Measurements from ENCODE around the gene CRISPLD2. TPM values are rescaled to one million over a fixed set of nuclear protein-coding genes. Genes with fewer than 3 reads are reported as not detected.
"Not testable (repeated sequence)": the region's sequence is repeated elsewhere in the genome, so short reads cannot be mapped to it uniquely, and the experiment has no call there.

CRISPLD2 gene
- total RNA-seq, 1 donor from 2014 or later = 17.8 TPM

DNA sequence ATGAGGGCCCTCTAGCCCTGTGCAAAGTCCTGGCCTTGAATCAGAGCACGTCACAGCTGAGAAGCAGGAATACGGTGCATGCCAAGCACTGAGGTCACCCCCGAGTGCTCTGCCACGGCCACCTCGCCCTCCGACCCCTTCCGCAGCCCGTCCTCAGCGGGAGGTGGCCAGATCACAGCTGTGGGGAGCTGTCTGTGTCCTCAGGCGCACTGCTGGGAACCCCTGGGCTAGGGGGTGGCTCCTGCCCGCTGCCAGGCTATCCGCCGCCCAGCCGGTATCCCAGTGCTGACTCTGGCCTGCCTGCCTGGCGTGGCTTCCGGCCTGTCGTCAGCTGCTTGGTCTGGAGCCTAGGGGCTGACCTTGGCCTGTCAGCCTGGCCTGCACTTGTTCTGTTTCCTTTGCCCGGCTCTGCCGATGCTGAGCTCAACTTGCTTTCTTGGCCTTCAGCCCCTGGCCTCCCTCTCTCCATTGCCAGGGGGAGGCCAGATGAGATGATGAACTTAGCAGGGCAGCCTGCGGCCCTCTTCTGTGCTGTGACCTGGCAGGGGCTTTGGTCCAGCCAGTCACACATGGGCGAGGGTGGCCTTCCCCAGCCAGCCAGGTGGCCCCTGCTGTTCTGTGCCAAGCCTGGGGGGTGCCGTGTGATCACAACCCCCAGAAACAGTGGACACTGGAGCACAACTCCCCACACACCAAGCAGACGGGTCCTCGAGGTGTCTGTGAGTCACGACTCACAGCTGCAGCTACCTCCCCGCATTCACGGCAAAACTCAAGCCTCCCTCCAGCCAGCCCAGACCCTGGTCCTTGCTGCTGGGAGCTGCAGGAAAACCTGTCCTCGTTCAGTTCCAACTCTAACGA, 114.2 kb downstream of the CRISPLD2 start:
- DNase-seq (ENCODE audit: extremely low spot score, unreplicated experiment) = no peak
- Mint-ChIP-seq H3K27ac (no peak overlapping the region), H3K9me3 (no peaks in the 10 kb centered on the region), H3K27me3 (peaks cover 5% of the 10 kb centered on the region), H3K36me3 (no peaks in the 10 kb centered on the region), H3K4me3 (no peak overlapping the region), H3K4me1 (ENCODE audit: unreplicated experiment) (peaks cover 21% of the 10 kb centered on the region)
- no peak for TF ChIP-seq CTCF (conservative IDR thresholded peaks at IDR 0.05)

DNA sequence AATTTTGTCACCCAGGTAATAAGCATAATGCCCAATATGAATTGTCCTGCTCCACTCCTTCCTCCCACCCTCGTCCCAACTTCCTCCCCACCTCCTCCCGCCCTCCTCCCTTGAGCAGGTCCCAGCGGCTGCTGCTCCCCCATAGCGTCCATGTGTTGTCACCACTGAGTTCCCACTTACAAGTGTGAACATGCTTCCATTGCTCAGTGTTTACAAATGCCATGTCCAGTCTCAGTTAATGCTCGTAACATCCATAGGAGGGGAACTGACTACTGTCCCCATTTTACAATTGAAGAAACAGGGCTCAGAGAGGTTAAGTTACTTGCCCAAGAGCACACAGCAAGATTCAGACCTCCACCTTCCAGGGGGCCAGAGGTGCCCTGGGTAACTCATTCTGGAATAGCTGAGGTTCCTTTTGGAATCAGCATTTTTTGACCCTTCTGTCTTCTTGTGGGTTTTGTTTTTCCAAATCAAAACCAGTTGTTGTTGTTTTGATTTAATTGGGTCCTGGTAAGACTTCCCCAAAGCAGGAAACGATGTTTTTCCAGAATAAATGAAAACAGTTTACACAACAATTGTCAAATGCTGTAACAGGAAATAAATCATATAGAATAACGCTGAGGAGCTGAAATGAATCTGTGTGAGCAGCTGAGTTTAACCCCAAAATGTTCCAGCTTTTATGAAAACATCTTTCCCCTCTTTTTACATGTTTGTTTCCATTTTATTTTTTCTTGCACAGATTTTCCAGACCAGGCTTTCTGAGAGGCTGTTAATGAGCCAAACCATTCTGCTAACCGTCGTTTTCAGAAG, 117.6 kb downstream of the CRISPLD2 start:
- Mint-ChIP-seq H3K4me3 (no peak overlapping the region), H3K27ac (no peak overlapping the region), H3K9me3 (no peaks in the 10 kb centered on the region), H3K36me3 (no peaks in the 10 kb centered on the region), H3K4me1 (ENCODE audit: unreplicated experiment) (peaks cover 5% of the 10 kb centered on the region), H3K27me3 (peaks cover 3% of the 10 kb centered on the region)
- no peak for TF ChIP-seq CTCF (conservative IDR thresholded peaks at IDR 0.05)
- no peak for DNase-seq (ENCODE audit: extremely low spot score, unreplicated experiment)

DNA sequence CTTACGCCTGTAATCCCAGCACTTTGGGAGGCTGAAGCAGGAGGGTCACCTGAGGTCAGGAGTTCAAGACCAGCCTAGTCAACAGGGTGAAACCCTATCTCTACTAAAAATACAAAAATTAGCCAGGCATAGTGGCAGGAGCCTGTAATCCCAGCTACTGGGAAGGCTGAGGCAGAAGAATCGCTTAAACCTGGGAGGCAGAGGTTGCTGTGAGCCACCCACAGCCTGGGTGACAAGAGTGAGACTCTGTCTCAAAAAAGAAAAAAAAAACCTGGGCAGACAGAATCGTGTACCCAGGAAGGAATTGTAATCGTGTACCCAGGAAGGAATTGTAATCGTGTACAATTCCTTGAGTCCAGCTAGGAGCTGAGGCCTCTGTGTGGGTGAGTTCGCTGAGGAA, 118.8 kb downstream of the CRISPLD2 start:
- H3K27ac Mint-ChIP-seq; H3K4me3 Mint-ChIP-seq; H3K9me3 Mint-ChIP-seq; H3K4me1 Mint-ChIP-seq (ENCODE audit: unreplicated experiment); H3K27me3 Mint-ChIP-seq; H3K36me3 Mint-ChIP-seq; DNase-seq (ENCODE audit: extremely low spot score, unreplicated experiment): not testable (repeated sequence)

GRCh38 chr16:84940670-84941551, 121.1 kb downstream of the CRISPLD2 start:
- TF ChIP-seq CTCF (conservative IDR thresholded peaks at IDR 0.05) = no peak
- Mint-ChIP-seq H3K27ac (no peak overlapping the region), H3K4me3 (no peak overlapping the region), H3K36me3 (no peaks in the 10 kb centered on the region), H3K9me3 (no peaks in the 10 kb centered on the region), H3K4me1 (ENCODE audit: unreplicated experiment) (peaks cover 4% of the 10 kb centered on the region), H3K27me3 (peaks cover 3% of the 10 kb centered on the region)
- DNase-seq (ENCODE audit: extremely low spot score, unreplicated experiment) = no peak

DNA sequence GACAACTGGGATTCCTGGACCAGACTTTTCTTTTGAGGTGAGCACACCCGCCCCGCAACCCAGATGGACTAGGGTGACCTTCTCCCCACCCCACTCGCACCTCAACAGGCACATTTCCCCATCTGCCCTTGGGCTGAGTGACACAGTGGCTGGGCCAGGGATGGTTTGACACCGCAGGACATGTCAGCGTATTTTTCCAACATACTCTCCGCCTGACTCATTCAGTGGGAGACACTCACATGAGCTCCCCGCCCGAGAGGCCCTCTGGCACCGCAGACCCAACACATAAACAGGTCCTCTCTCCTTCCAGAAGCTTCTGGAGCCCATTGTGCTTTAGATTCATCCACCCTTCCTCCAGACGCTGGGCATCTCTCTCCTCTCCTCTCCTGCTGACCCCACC, 122.1 kb downstream of the CRISPLD2 start:
- no peak for DNase-seq (ENCODE audit: extremely low spot score, unreplicated experiment)
- Mint-ChIP-seq H3K9me3 (no peaks in the 10 kb centered on the region), H3K27ac (no peak overlapping the region), H3K4me1 (ENCODE audit: unreplicated experiment) (peaks cover 4% of the 10 kb centered on the region), H3K4me3 (no peak overlapping the region), H3K27me3 (peaks cover 3% of the 10 kb centered on the region), H3K36me3 (no peaks in the 10 kb centered on the region)
- TF ChIP-seq CTCF (conservative IDR thresholded peaks at IDR 0.05) = no peak
